KMS-11 (cell line): ENCODE data around the gene ZC3H7B.

Source experiments
- H2AFZ ChIP-seq: fragments of 200-600 bp; sonication (generic); 2 replicates; pipeline ENCODE4 v1.6.1; 2016; ENCODE audit warnings: antibody characterized with exemption, mixed run types, low read depth
- H3K27ac ChIP-seq: fragments of 200-600 bp; sonication (generic); 2 replicates; pipeline ENCODE4 v1.6.1; 2016; ENCODE audit warnings: mild to moderate bottlenecking, mixed run types
- H3K27me3 ChIP-seq: fragments of 200-600 bp; sonication (generic); 2 replicates; pipeline ENCODE4 v1.6.1; 2017; ENCODE audit warnings: mild to moderate bottlenecking, low read depth, mixed run types, moderate library complexity; ENCODE audit not compliant: insufficient read depth
- H3K36me3 ChIP-seq: fragments of 200-600 bp; sonication (generic); 2 replicates; pipeline ENCODE4 v1.6.1; 2017; ENCODE audit warnings: mild to moderate bottlenecking, mixed run types; ENCODE audit not compliant: insufficient read depth
- H3K4me1 ChIP-seq: fragments of 200-600 bp; sonication (generic); 2 replicates; pipeline ENCODE4 v1.6.1; 2016; ENCODE audit warnings: mild to moderate bottlenecking, low read depth, mixed run types; ENCODE audit not compliant: poor library complexity, severe bottlenecking
- H3K4me2 ChIP-seq: fragments of 200-600 bp; sonication (generic); 2 replicates; pipeline ENCODE4 v1.7.0; 2016; ENCODE audit warnings: mild to moderate bottlenecking, mixed run types
- H3K4me3 ChIP-seq: fragments of 200-600 bp; sonication (generic); IDR thresholded peaks from 2 replicates; pipeline ENCODE4 v1.6.1; 2017; ENCODE audit warnings: low read depth, low read length, mixed read lengths; ENCODE audit not compliant: insufficient read depth
- H3K79me2 ChIP-seq: fragments of 200-600 bp; sonication (generic); 2 replicates; pipeline ENCODE4 v1.6.1; 2016; ENCODE audit warnings: low read depth, mixed run types; ENCODE audit not compliant: insufficient read depth
- H3K9ac ChIP-seq: fragments of 200-600 bp; sonication (generic); 2 replicates; pipeline ENCODE4 v1.6.1; 2016; ENCODE audit warnings: mild to moderate bottlenecking, mixed run types
- H4K20me1 ChIP-seq: fragments of 200-600 bp; sonication (generic); 2 replicates; pipeline ENCODE4 v1.6.1; 2016; ENCODE audit warnings: mild to moderate bottlenecking, mixed run types; ENCODE audit not compliant: insufficient read depth
- CTCF ChIP-seq: fragments of 200-600 bp; sonication (generic); conservative IDR thresholded peaks from 2 replicates; pipeline ENCODE4 v1.6.1; 2017; ENCODE audit warnings: low read depth, mild to moderate bottlenecking, antibody characterized with exemption, low read length, moderate library complexity, mixed read lengths

ZC3H7B gene

GRCh38 chr22:41284465-41284864, 16.9 kb upstream of the ZC3H7B start:
- no peak overlapping the region; the same call in 1 of the 2 replicates for H3K9ac ChIP-seq
- H3K4me2 ChIP-seq, result peak overlapping the region; percentile 81
- H3K4me1 ChIP-seq, result peaks cover 17% of the 10 kb centered on the region
- no peaks in the 10 kb centered on the region for H3K27me3 ChIP-seq
- H3K4me3 ChIP-seq, result no peak overlapping the region
- 0 out of 2 replicates have a peak, but pooled peaks cover 9% of the 10 kb centered on the region for H3K36me3 ChIP-seq
- no peaks in the 10 kb centered on the region for H4K20me1 ChIP-seq
- H3K79me2 ChIP-seq, result peaks cover 45% of the 10 kb centered on the region
- H2AFZ ChIP-seq, result no peak overlapping the region
- peak overlapping the region; percentile 83; the same call in 1 of the 2 replicates for H3K27ac ChIP-seq
- TF ChIP-seq CTCF, result no peak

GRCh38 chr22:41285441-41285819, 15.9 kb upstream of the ZC3H7B start:
- H2AFZ ChIP-seq, result peak overlapping the region; percentile 53
- peaks cover 17% of the 10 kb centered on the region for H3K4me1 ChIP-seq
- no peaks in the 10 kb centered on the region for H4K20me1 ChIP-seq
- TF ChIP-seq CTCF, result no peak
- peak overlapping the region; percentile 81 for H3K4me2 ChIP-seq
- no peaks in the 10 kb centered on the region for H3K27me3 ChIP-seq
- H3K4me3 ChIP-seq, result no peak overlapping the region
- 0 out of 2 replicates have a peak, but pooled peaks cover 9% of the 10 kb centered on the region for H3K36me3 ChIP-seq
- H3K79me2 ChIP-seq, result peaks cover 45% of the 10 kb centered on the region
- peak overlapping the region; percentile 82 for H3K9ac ChIP-seq
- peak overlapping the region; percentile 83 for H3K27ac ChIP-seq

GRCh38 chr22:41285820-41286638, 15.3 kb upstream of the ZC3H7B start, which contains the start of gene RANGAP1:
TSS of gene RANGAP1 (minus strand) at chr22:41286187. CDS start at chr22:41281044, 5,143 bp downstream.
- H3K4me3 ChIP-seq, result peak within 1 kb of the TSS; percentile 39
- peak within 1 kb of the TSS; percentile 83 for H3K27ac ChIP-seq
- H3K4me2 ChIP-seq, result peak within 1 kb of the TSS; percentile 81
- H3K36me3 ChIP-seq, result 0 out of 2 replicates have a peak, but pooled peaks cover 9% of the 10 kb centered on the region
- peaks cover 45% of the 10 kb centered on the region for H3K79me2 ChIP-seq
- 0 out of 2 replicates have a peak, but pooled peaks have one; percentile 11 for TF ChIP-seq CTCF
- no peaks in the 10 kb centered on the region for H4K20me1 ChIP-seq
- no peaks in the 10 kb centered on the region for H3K27me3 ChIP-seq
- H3K4me1 ChIP-seq, result peaks cover 17% of the 10 kb centered on the region
- H2AFZ ChIP-seq, result peak within 1 kb of the TSS; percentile 84
- peak within 1 kb of the TSS; percentile 82 for H3K9ac ChIP-seq

GRCh38 chr22:41286639-41287091, 14.7 kb upstream of the ZC3H7B start:
- H3K36me3 ChIP-seq, result 0 out of 2 replicates have a peak, but pooled peaks cover 9% of the 10 kb centered on the region
- peaks cover 40% of the 10 kb centered on the region for H3K79me2 ChIP-seq
- H3K9ac ChIP-seq, result peak overlapping the region; percentile 16; the same call in 1 of the 2 replicates
- H3K4me2 ChIP-seq, result peak overlapping the region; percentile 68
- H3K4me1 ChIP-seq, result peaks cover 17% of the 10 kb centered on the region
- TF ChIP-seq CTCF, result no peak
- no peaks in the 10 kb centered on the region for H3K27me3 ChIP-seq
- H3K4me3 ChIP-seq, result peak overlapping the region; percentile 39
- H2AFZ ChIP-seq, result peak overlapping the region; percentile 84
- peak overlapping the region; percentile 44; the same call in 1 of the 2 replicates for H3K27ac ChIP-seq
- H4K20me1 ChIP-seq, result no peaks in the 10 kb centered on the region
